HG03025 (cell line): ENCODE measurements around the gene VSIG4.
"Not testable (repeated sequence)": the region's sequence is repeated elsewhere in the genome, so short reads cannot be mapped to it uniquely, and the experiment has no call there.

Experiments
- ATAC-seq: cut with Tn5 transposase; IDR thresholded peaks from one replicate; pipeline ENCODE4 v1.9.1; 2021; ENCODE audit warnings: mild to moderate bottlenecking, moderate library complexity; ENCODE audit not compliant: unreplicated experiment, low FRiP score

The VSIG4 gene

GRCh38 chrX:65985922-65986588 is 53.8 kb downstream of the VSIG4 start:
- ATAC-seq: peak; percentile 73

GRCh38 chrX:65985211-65985610 is 54.7 kb downstream of the VSIG4 start:
- no peak for ATAC-seq

DNA sequence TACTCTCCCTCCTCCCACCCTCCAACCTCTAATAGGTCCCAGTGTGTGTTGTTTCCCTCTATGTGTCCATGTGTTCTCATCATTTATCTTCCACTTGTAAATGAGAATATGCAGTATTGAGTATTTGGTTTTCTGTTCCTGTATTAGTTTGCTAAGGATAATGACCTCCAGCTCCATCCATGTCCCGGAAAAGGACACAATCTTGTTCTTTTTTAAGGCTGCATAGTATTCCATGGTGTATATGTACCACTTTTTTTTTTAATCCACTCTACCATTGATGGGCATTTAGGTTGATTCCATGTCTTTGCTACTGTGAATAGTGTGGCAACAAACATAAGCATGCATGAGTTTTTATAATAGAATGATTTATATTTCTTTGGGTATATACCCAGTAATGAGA is 62.7 kb downstream of the VSIG4 start:
- not testable (repeated sequence) for ATAC-seq

- no peak for ATAC-seq
Measured at GRCh38 chrX:65976161-65976560, 63.7 kb downstream of the VSIG4 start.

DNA sequence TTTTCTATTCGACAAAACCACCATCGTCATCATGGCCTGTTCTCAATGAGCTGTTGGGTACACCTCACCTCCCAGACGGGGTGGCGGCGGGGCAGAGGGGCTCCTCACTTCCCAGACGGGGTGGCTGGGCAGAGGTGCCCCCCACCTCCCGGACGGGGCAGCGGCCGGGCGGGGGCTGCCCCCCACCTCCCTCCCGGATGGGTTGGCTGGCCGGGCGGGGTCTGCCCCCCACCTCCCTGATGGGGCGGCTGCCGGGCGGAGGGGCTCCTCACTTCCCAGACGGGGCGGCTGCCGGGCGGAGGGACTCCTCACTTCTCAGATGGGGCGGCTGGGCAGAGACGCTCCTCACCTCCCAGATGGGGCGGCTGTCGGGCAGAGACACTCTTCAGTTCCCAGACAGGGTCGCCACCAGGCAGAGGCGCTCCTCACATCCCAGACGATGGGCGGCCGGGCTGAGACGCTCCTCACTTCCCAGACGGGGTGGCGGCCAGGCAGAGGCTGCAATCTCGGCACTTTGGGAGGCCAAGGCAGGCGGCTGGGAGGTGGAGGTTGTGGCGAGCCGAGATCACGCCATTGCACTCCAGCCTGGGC is 64.6 kb downstream of the VSIG4 start:
- ATAC-seq: not testable (repeated sequence)
